IMR-90 (cell line): Measurements from ENCODE around the gene TUBGCP6. TPM values are rescaled to one million over a fixed set of nuclear protein-coding genes. Genes with fewer than 3 reads are reported as not detected.

Experiments used
- ATAC-seq: fragments of 200-7000 bp; cut with Tn5 transposase; 2 replicates; pipeline ENCODE4 v1.9.1; 2020; ENCODE audit warnings: low read depth, mild to moderate bottlenecking, moderate library complexity
- BruUV-seq: library from RNA; stranded (reverse); fragments of 400-500 nt; replicated peaks from 2 replicates; lab custom pipeline; 2021; lab: Mats Ljungman, UMichigan
- CTCF ChIA-PET: fragments of 300-600 bp; formaldehyde crosslinking; extraction: SDS; loops from one replicate; lab custom pipeline; 2021; ENCODE audit warnings: antibody characterized with exemption; lab: Yijun Ruan, JAX
- POLR2A ChIA-PET: fragments of 300-600 bp; sonication (Branson Sonifier 250); formaldehyde crosslinking; loops from one replicate; lab custom pipeline; 2022; ENCODE audit warnings: antibody characterized with exemption; ENCODE audit not compliant: unreplicated experiment; lab: Charles Lee
- DNase-seq: peaks from one replicate; pipeline ENCODE4 v3.0.0; 2013
- H2AFZ ChIP-seq: replicated peaks from 2 replicates; pipeline ENCODE3; 2013; ENCODE audit warnings: low read length, mild to moderate bottlenecking; ENCODE audit not compliant: poor library complexity
- H2AK5ac ChIP-seq: 2 replicates; pipeline ENCODE4 v1.6.1; 2013; ENCODE audit warnings: low read depth, low read length, inconsistent platforms
- H2AK9ac ChIP-seq: replicated peaks from 2 replicates; pipeline ENCODE3; 2013; ENCODE audit warnings: mild to moderate bottlenecking, low read depth, low read length, moderate library complexity; ENCODE audit not compliant: poor library complexity
- H2BK120ac ChIP-seq: 2 replicates; pipeline ENCODE4 v1.6.1; 2013; ENCODE audit warnings: low read depth, low read length, inconsistent platforms
- H2BK15ac ChIP-seq: 3 replicates; pipeline ENCODE4 v1.6.1; 2013; ENCODE audit warnings: low read depth, low read length, inconsistent platforms
- H2BK20ac ChIP-seq: 2 replicates; pipeline ENCODE4 v1.6.1; 2013; ENCODE audit warnings: low read depth, mild to moderate bottlenecking, inconsistent platforms, low read length, moderate library complexity
- H2BK5ac ChIP-seq: 2 replicates; pipeline ENCODE4 v1.6.1; 2013; ENCODE audit warnings: mild to moderate bottlenecking, low read depth, low read length, inconsistent platforms; ENCODE audit not compliant: poor library complexity, severe bottlenecking
- H3K14ac ChIP-seq: replicated peaks from 2 replicates; pipeline ENCODE4 v1.6.1; 2013; ENCODE audit warnings: low read depth, low read length, inconsistent platforms
- H3K18ac ChIP-seq: 2 replicates; pipeline ENCODE4 v1.6.1; 2013; ENCODE audit warnings: low read depth, low read length, control low read depth
- H3K23ac ChIP-seq: 2 replicates; pipeline ENCODE4 v1.6.1; 2013; ENCODE audit warnings: low read depth, low read length, inconsistent platforms
- H3K27ac ChIP-seq: 2 replicates; pipeline ENCODE4 v1.5.1; 2013; ENCODE audit warnings: mild to moderate bottlenecking, control low read depth, low read length; ENCODE audit not compliant: insufficient read depth
- H3K27me3 ChIP-seq: 2 replicates; pipeline ENCODE4 v1.6.1; 2013; ENCODE audit warnings: low read length; ENCODE audit not compliant: control insufficient read depth, insufficient read depth
- H3K36me3 ChIP-seq: 2 replicates; pipeline ENCODE4 v1.6.1; 2013; ENCODE audit warnings: low read length, mixed read lengths; ENCODE audit not compliant: control insufficient read depth, insufficient read depth
- H3K4ac ChIP-seq: 2 replicates; pipeline ENCODE4 v1.6.1; 2013; ENCODE audit warnings: low read depth, low read length, inconsistent platforms
- H3K4me1 ChIP-seq: 2 replicates; pipeline ENCODE4 v1.6.1; 2013; ENCODE audit warnings: low read length, mixed read lengths; ENCODE audit not compliant: control insufficient read depth, insufficient read depth
- H3K4me2 ChIP-seq: 2 replicates; pipeline ENCODE4 v1.6.1; 2013; ENCODE audit warnings: low read depth, mild to moderate bottlenecking, control low read depth, low read length, moderate library complexity
- H3K4me3 ChIP-seq: 2 replicates; pipeline ENCODE4 v1.5.1; 2013; ENCODE audit warnings: low read depth, mild to moderate bottlenecking, control low read depth, low read length, moderate library complexity; ENCODE audit not compliant: insufficient read depth
- H3K56ac ChIP-seq: 2 replicates; pipeline ENCODE4 v1.6.1; 2013; ENCODE audit warnings: low read length, inconsistent platforms; ENCODE audit not compliant: insufficient read depth; ENCODE audit errors: extremely low read depth
- H3K79me1 ChIP-seq, 2 experiments: 2 replicates each; pipeline ENCODE4 v1.6.1; 2013; ENCODE audit warnings: low read length in 2 of 2, inconsistent platforms in 1 of 2, low read depth in 1 of 2
- H3K9ac ChIP-seq: 2 replicates; pipeline ENCODE4 v1.6.1; 2013; ENCODE audit warnings: low read depth, low read length, control low read depth
- H3K9me1 ChIP-seq: 2 replicates; pipeline ENCODE4 v1.6.1; 2013; ENCODE audit warnings: low read length, inconsistent platforms; ENCODE audit not compliant: insufficient read depth
- H3K9me3 ChIP-seq: 2 replicates; pipeline ENCODE4 v1.6.1; 2013; ENCODE audit warnings: low read length; ENCODE audit not compliant: control insufficient read depth, insufficient read depth
- H4K20me1 ChIP-seq: 2 replicates; pipeline ENCODE4 v1.6.1; 2013; ENCODE audit warnings: low read length, inconsistent platforms; ENCODE audit not compliant: insufficient read depth
- H4K5ac ChIP-seq: 2 replicates; pipeline ENCODE4 v1.6.1; 2013; ENCODE audit warnings: mild to moderate bottlenecking, low read depth, low read length, control low read depth
- H4K8ac ChIP-seq, 2 experiments: 2 replicates each; pipeline ENCODE4 v1.6.1; 2013; ENCODE audit warnings: low read depth in 2 of 2, low read length in 2 of 2, control low read depth in 1 of 2, inconsistent platforms in 1 of 2
- H4K91ac ChIP-seq: 2 replicates; pipeline ENCODE4 v1.6.1; 2013; ENCODE audit warnings: low read depth, low read length, inconsistent platforms; ENCODE audit not compliant: insufficient read depth
- BHLHE40 ChIP-seq: fragments of 150-350 bp; IDR thresholded peaks from 2 replicates; pipeline ENCODE4 v1.6.1; 2016; ENCODE audit warnings: mild to moderate bottlenecking, low read depth, low read length
- CEBPB ChIP-seq: IDR thresholded peaks from 2 replicates; pipeline ENCODE4 v1.6.1; 2012; ENCODE audit warnings: low read depth, low read length, improper control_type of control experiment
- CHD1 ChIP-seq: IDR thresholded peaks from 2 replicates; pipeline ENCODE4 v1.6.1; 2012; ENCODE audit warnings: low read depth, low read length, improper control_type of control experiment
- FOS ChIP-seq: fragments of 150-350 bp; IDR thresholded peaks from 2 replicates; pipeline ENCODE4 v1.6.1; 2016; ENCODE audit warnings: low read depth, low read length
- MAFK ChIP-seq: IDR thresholded peaks from 2 replicates; pipeline ENCODE4 v1.6.1; 2012; ENCODE audit warnings: low read depth, low read length, improper control_type of control experiment
- MAZ ChIP-seq: IDR thresholded peaks from 2 replicates; pipeline ENCODE4 v1.6.1; 2012; ENCODE audit warnings: low read depth, mild to moderate bottlenecking, low read length, improper control_type of control experiment, moderate library complexity, borderline replicate concordance
- NFE2L2 ChIP-seq: fragments of 150-350 bp; IDR thresholded peaks from 2 replicates; pipeline ENCODE4 v1.6.1; 2016; ENCODE audit warnings: low read depth, mild to moderate bottlenecking, low read length
- RAD21 ChIP-seq: IDR thresholded peaks from 2 replicates; pipeline ENCODE4 v1.6.1; 2012; ENCODE audit warnings: low read length, improper control_type of control experiment
- RCOR1 ChIP-seq: IDR thresholded peaks from 2 replicates; pipeline ENCODE4 v1.6.1; 2012; ENCODE audit warnings: mild to moderate bottlenecking, low read length, improper control_type of control experiment; ENCODE audit not compliant: insufficient replicate concordance
- WGBS, 2 experiments: methylation state at CpG; one replicate each; pipeline versions ENCODE4 v1.1.5 to v1.1.7; 2013; ENCODE audit warnings: missing lambda C conversion rate in 2 of 2; ENCODE audit not compliant: insufficient read length in 1 of 2; ENCODE audit errors: extremely low coverage in 2 of 2; 5-methylcytosine and 5-hydroxymethylcytosine counted together
- dilution Hi-C: fragments of 300-500 bp; cut with HindIII; formaldehyde crosslinking; loops from one replicate; pipeline ENCODE4 v1.14.3; 2018; ENCODE audit warnings: low sequenced_read_pairs; ENCODE audit not compliant: unreplicated experiment
- in situ Hi-C: fragments of 300-500 bp; cut with MboI; formaldehyde crosslinking; loops from 3 replicates; pipeline ENCODE4 v1.14.3; 2019; ENCODE audit warnings: low sequenced_read_pairs, inconsistent platforms, mixed read lengths
- intact Hi-C: fragments of 100-400 bp; cut with micrococcal nuclease; formaldehyde crosslinking; loops from 2 replicates; pipeline ENCODE4 v1.10.0; 2022
- polyA plus RNA-seq, 3 experiments: library from polyadenylated mRNA; depleted of rRNA; stranded (reverse); fragments of >200 nt; gene quantifications; 2 replicates each; pipeline ENCODE4 v1.2.3, GENCODE V29; 2012; ENCODE audit warnings: low replicate concordance in 1 of 3
- total RNA-seq: library from RNA; depleted of rRNA; stranded (reverse); fragments of >200 nt; gene quantifications from 2 replicates; pipeline ENCODE4 v1.2.3, GENCODE V29; 2012
- TF ChIP-seq, protein P1 (sequence below): conservative IDR thresholded peaks from 2 replicates; pipeline ENCODE4 v1.5.1; 2012; ENCODE audit warnings: mild to moderate bottlenecking, low read depth, low read length, improper control_type of control experiment

The TUBGCP6 gene
- total and polyA plus RNA-seq, 2 of the 4 experiments (the other 2 are of a cell fraction), result 10.8 to 28.6 TPM

DNA sequence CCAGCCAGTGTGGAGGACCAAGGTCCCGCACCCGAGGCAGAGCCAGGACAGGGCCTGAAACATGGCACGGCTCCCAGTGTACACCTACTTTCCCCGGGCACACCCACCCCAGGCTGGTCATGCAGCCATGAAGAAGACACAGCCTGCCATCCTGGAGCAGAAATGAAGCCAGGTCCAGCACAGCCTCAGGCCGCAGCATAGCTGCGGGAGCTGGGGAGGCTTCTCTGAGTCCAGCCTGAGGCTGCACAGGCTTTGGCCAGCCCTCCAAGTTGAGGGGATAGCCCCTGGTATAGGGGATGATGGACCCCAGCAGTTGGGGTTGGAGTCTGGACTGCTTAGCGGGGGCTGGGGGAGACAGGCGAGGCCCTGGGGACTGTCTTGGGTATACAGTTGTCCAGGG, 9.1 kb upstream of the TUBGCP6 start:
- Histone ChIP-seq H2AK5ac (no peak overlapping the region), H3K36me3 (peaks cover 35% of the 10 kb centered on the region; the same call in 1 of the 2 replicates), H3K4me2 (no peak overlapping the region), H2AFZ (no peak overlapping the region), H4K91ac (no peak overlapping the region), H4K20me1 (peaks cover 29% of the 10 kb centered on the region), H3K4ac (no peak overlapping the region), H4K5ac (no peak overlapping the region), H3K14ac (no peak overlapping the region), H2BK15ac (no peak overlapping the region), H3K79me1 (peaks cover 9 to 35% of the 10 kb centered on the region in 2 experiments; a peak in 3 of 4 replicates), H3K4me1 (peaks cover 12% of the 10 kb centered on the region), H3K9me1 (no peaks in the 10 kb centered on the region), H4K8ac (no peak overlapping the region), H2BK20ac (no peak overlapping the region), H3K9ac (no peak overlapping the region), H3K23ac (no peak overlapping the region), H3K4me3 (no peak overlapping the region), H3K18ac (no peak overlapping the region), H3K27me3 (no peaks in the 10 kb centered on the region), H2BK5ac (no peak overlapping the region), H3K27ac (no peak overlapping the region), H2BK120ac (no peak overlapping the region), H3K56ac (no peak overlapping the region), H3K9me3 (no peaks in the 10 kb centered on the region), H2AK9ac (peak overlapping the region; percentile 55)
- DNase-seq (no peak), ATAC-seq (no peak)
- intact Hi-C loops (loop anchor here (2.0 kb wide), 1 partner anchor 73 kb away; the partner anchor contains the start of gene DENND6B), in situ Hi-C loops (loop anchor here (5.0 kb wide), 1 partner anchor 73 kb away; the partner anchor contains the start of gene DENND6B), dilution Hi-C loops (no loop called here)
- ChIA-PET CTCF (no interaction called here), POLR2A (no interaction called here)
- no peak for TF ChIP-seq MAZ
- TF ChIP-seq, protein P1, sequence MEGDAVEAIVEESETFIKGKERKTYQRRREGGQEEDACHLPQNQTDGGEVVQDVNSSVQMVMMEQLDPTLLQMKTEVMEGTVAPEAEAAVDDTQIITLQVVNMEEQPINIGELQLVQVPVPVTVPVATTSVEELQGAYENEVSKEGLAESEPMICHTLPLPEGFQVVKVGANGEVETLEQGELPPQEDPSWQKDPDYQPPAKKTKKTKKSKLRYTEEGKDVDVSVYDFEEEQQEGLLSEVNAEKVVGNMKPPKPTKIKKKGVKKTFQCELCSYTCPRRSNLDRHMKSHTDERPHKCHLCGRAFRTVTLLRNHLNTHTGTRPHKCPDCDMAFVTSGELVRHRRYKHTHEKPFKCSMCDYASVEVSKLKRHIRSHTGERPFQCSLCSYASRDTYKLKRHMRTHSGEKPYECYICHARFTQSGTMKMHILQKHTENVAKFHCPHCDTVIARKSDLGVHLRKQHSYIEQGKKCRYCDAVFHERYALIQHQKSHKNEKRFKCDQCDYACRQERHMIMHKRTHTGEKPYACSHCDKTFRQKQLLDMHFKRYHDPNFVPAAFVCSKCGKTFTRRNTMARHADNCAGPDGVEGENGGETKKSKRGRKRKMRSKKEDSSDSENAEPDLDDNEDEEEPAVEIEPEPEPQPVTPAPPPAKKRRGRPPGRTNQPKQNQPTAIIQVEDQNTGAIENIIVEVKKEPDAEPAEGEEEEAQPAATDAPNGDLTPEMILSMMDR, result no peak
- no peak for TF ChIP-seq FOS
- TF ChIP-seq MAFK, result no peak
- no peak for TF ChIP-seq RAD21
- no peak for TF ChIP-seq BHLHE40
- TF ChIP-seq CHD1, result no peak
- TF ChIP-seq CEBPB, result no peak
- no peak for TF ChIP-seq NFE2L2
- no peak for TF ChIP-seq RCOR1
- no TSS peak for BruUV-seq
- WGBS, 2 experiments, result 65% methylated on average over 3 of the region's 8 CpGs; no CpG with 5 or more reads in 1 of the 2 experiments
